GM18520 (cell line): ENCODE measurements around the gene NAPB.
"Not testable (repeated sequence)": the region's sequence is repeated elsewhere in the genome, so short reads cannot be mapped to it uniquely, and the experiment has no call there.

Experiments used
- ATAC-seq: cut with Tn5 transposase; IDR thresholded peaks from one replicate; pipeline ENCODE4 v1.9.1; 2021; ENCODE audit not compliant: unreplicated experiment

Gene NAPB

GRCh38 chr20:23420943-23421931, at the start of gene NAPB:
NAPB (minus strand) TSS chr20:23421488; CDS start chr20:23421402, 86 bp downstream.
- ATAC-seq = peak; percentile 96

- ATAC-seq = not testable (repeated sequence)
Measured at GRCh38 chr20:23466961-23467360, 45.7 kb upstream of the NAPB start.

- ATAC-seq = no peak
Measured at GRCh38 chr20:23461180-23461579, 39.9 kb upstream of the NAPB start.

- ATAC-seq = no peak
Measured at GRCh38 chr20:23459461-23460150, 38.3 kb upstream of the NAPB start.

- ATAC-seq = no peak
Measured at GRCh38 chr20:23456873-23457272, 35.6 kb upstream of the NAPB start.

- no peak for ATAC-seq
Measured at GRCh38 chr20:23456409-23456808, 35.1 kb upstream of the NAPB start.

- no peak for ATAC-seq
Measured at GRCh38 chr20:23455639-23456038, 34.4 kb upstream of the NAPB start.

GRCh38 chr20:23454816-23455215, 33.5 kb upstream of the NAPB start:
- no peak for ATAC-seq

- no peak for ATAC-seq
Measured at GRCh38 chr20:23453549-23454543, 32.6 kb upstream of the NAPB start.

GRCh38 chr20:23452776-23453175, 31.5 kb upstream of the NAPB start, which contains the start of gene CST11:
CST11 (minus strand) TSS chr20:23452876; CDS start chr20:23452811, 65 bp downstream.
- ATAC-seq = no peak

GRCh38 chr20:23451956-23452487, 30.7 kb upstream of the NAPB start:
- ATAC-seq = no peak

GRCh38 chr20:23450877-23451276, 29.6 kb upstream of the NAPB start:
- no peak for ATAC-seq

- no peak for ATAC-seq
Measured at GRCh38 chr20:23449421-23449820, 28.1 kb upstream of the NAPB start.

- ATAC-seq = no peak
Measured at GRCh38 chr20:23448167-23448566, 26.9 kb upstream of the NAPB start.

GRCh38 chr20:23446505-23446904, 25.2 kb upstream of the NAPB start:
- no peak for ATAC-seq

GRCh38 chr20:23445596-23446217, 24.4 kb upstream of the NAPB start:
- no peak for ATAC-seq

GRCh38 chr20:23444859-23445258, 23.6 kb upstream of the NAPB start:
- no peak for ATAC-seq

- ATAC-seq = no peak
Measured at GRCh38 chr20:23442436-23442835, 21.1 kb upstream of the NAPB start.

GRCh38 chr20:23441850-23442313, 20.6 kb upstream of the NAPB start:
- peak; percentile 50 for ATAC-seq

GRCh38 chr20:23440004-23440403, 18.7 kb upstream of the NAPB start:
- no peak for ATAC-seq
